ENCODE data around the gene ABHD16B. TPM values are rescaled to one million over a fixed set of nuclear protein-coding genes. Genes with fewer than 3 reads are reported as not detected.

Gene ABHD16B
- total and polyA plus RNA-seq, 2 of the 13 experiments (the other 11 are each of a cell fraction or from before 2014, with no cell fraction given), result not detected

GRCh38 chr20:63848003-63848911 lies 13.0 kb upstream of the ABHD16B start (continued):
- TF ChIP-seq, protein P1, sequence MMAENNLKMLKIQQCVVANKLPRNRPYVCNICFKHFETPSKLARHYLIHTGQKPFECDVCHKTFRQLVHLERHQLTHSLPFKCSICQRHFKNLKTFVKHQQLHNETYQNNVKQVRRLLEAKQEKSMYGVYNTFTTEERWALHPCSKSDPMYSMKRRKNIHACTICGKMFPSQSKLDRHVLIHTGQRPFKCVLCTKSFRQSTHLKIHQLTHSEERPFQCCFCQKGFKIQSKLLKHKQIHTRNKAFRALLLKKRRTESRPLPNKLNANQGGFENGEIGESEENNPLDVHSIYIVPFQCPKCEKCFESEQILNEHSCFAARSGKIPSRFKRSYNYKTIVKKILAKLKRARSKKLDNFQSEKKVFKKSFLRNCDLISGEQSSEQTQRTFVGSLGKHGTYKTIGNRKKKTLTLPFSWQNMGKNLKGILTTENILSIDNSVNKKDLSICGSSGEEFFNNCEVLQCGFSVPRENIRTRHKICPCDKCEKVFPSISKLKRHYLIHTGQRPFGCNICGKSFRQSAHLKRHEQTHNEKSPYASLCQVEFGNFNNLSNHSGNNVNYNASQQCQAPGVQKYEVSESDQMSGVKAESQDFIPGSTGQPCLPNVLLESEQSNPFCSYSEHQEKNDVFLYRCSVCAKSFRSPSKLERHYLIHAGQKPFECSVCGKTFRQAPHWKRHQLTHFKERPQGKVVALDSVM (CRISPR knock-in tag; IDR thresholded peaks at IDR 0.05), result no peak
- TF ChIP-seq ZNF274 (CRISPR knock-in tag; IDR thresholded peaks at IDR 0.05) (no peak), ZNF446 (CRISPR knock-in tag; IDR thresholded peaks at IDR 0.05) (no peak), ZNF883 (CRISPR knock-in tag; IDR thresholded peaks at IDR 0.05; ENCODE audit: not compliant biosample characterization) (peak; percentile 30), KDM2A (CRISPR knock-in tag; IDR thresholded peaks at IDR 0.05; ENCODE audit: borderline replicate concordance, low read depth) (no peak; the same call in 1 of the 2 replicates), ZZZ3 (CRISPR knock-in tag; IDR thresholded peaks at IDR 0.05; ENCODE audit: borderline replicate concordance) (no peak), PPARG (CRISPR knock-in tag; conservative IDR thresholded peaks at IDR 0.05) (peak; percentile 91), MBNL3 (CRISPR knock-in tag; conservative IDR thresholded peaks at IDR 0.05) (no peak), ATRX (CRISPR knock-in tag; IDR thresholded peaks at IDR 0.05; ENCODE audit: borderline replicate concordance) (no peak), MEIS1 (CRISPR knock-in tag; IDR thresholded peaks at IDR 0.05; ENCODE audit: borderline replicate concordance) (no peak), CCAR2 (optimal IDR thresholded peaks at IDR 0.05; ENCODE audit: low read depth, low read length) (no peak), ZBTB43 (CRISPR knock-in tag; conservative IDR thresholded peaks at IDR 0.05) (no peak), ZNF34 (CRISPR knock-in tag; IDR thresholded peaks at IDR 0.05; ENCODE audit: borderline replicate concordance) (no peak), ZSCAN22 (CRISPR knock-in tag; IDR thresholded peaks at IDR 0.05) (no peak), HNRNPUL1 (IDR thresholded peaks at IDR 0.05; ENCODE audit: low read depth, low read length) (no peak), ZNF264 (CRISPR knock-in tag; IDR thresholded peaks at IDR 0.05) (no peak), SMYD3 (CRISPR knock-in tag; IDR thresholded peaks at IDR 0.05) (no peak), ZNF432 (CRISPR knock-in tag; IDR thresholded peaks at IDR 0.05; ENCODE audit: borderline replicate concordance) (no peak), ZIK1 (CRISPR knock-in tag; IDR thresholded peaks at IDR 0.05; ENCODE audit: borderline replicate concordance, low read depth) (no peak), ZNF20 (CRISPR knock-in tag; IDR thresholded peaks at IDR 0.05) (no peak), PBX2 (CRISPR knock-in tag; IDR thresholded peaks at IDR 0.05) (no peak), IKZF4 (CRISPR knock-in tag; IDR thresholded peaks at IDR 0.05; ENCODE audit: borderline replicate concordance, low read depth, not compliant biosample characterization) (no peak), ZSCAN29 (CRISPR knock-in tag; conservative IDR thresholded peaks at IDR 0.05) (0 out of 2 replicates have a peak, but pooled peaks have one; percentile 7), ZFP82 (CRISPR knock-in tag; IDR thresholded peaks at IDR 0.05; ENCODE audit: borderline replicate concordance) (no peak)
- TF ChIP-seq, protein P2, sequence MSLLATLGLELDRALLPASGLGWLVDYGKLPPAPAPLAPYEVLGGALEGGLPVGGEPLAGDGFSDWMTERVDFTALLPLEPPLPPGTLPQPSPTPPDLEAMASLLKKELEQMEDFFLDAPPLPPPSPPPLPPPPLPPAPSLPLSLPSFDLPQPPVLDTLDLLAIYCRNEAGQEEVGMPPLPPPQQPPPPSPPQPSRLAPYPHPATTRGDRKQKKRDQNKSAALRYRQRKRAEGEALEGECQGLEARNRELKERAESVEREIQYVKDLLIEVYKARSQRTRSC (CRISPR knock-in tag; IDR thresholded peaks at IDR 0.05; ENCODE audit: low read depth), result no peak

All from HepG2 (cell line).